Gastrocnemius medialis (tissue), 4 donors: ENCODE data around the gene TAS2R60.
"Not testable (repeated sequence)": the region's sequence is repeated elsewhere in the genome, so short reads cannot be mapped to it uniquely, and the experiment has no call there.

Experiments
- CTCF ChIP-seq, 5 experiments: fragments of 450-650 bp in 3 of 5; fragments of 200-600 bp in 2 of 5; sonication (generic) in 2 of 5; IDR thresholded peaks in 4 of 5; conservative IDR thresholded peaks in 1 of 5; 1 replicate in 4 of 5; 2 replicates in 1 of 5; pipeline ENCODE4 v1.5.1; 2016 to 2019; ENCODE audit warnings: antibody characterized with exemption in 5 of 5, mild to moderate bottlenecking in 3 of 5, moderate library complexity in 3 of 5
- POLR2A ChIP-seq, 2 donors: fragments of 450-650 bp; IDR thresholded peaks; one replicate each; pipeline ENCODE4 v1.6.1; 2017; ENCODE audit warnings: antibody characterized with exemption in 2 of 2, mild to moderate bottlenecking in 2 of 2, moderate library complexity in 2 of 2

GRCh38 chr7:143472071-143472689 lies 28.9 kb downstream of the TAS2R60 start:
- TF ChIP-seq CTCF (IDR thresholded peaks at IDR 0.05 in 4 of 5, conservative IDR thresholded peaks at IDR 0.05 in 1 of 5); POLR2A (IDR thresholded peaks at IDR 0.05): not testable (repeated sequence)
